GM11168 (cell line): Measurements from ENCODE around the gene FLACC1.
"Not testable (repeated sequence)": the region's sequence is repeated elsewhere in the genome, so short reads cannot be mapped to it uniquely, and the experiment has no call there.

Experiments used
- in situ Hi-C: fragments of 300-500 bp; cut with MboI; formaldehyde crosslinking; loops from one replicate; pipeline ENCODE4 v1.12.0; 2022; ENCODE audit warnings: low sequenced_read_pairs; ENCODE audit not compliant: unreplicated experiment

Gene FLACC1

DNA sequence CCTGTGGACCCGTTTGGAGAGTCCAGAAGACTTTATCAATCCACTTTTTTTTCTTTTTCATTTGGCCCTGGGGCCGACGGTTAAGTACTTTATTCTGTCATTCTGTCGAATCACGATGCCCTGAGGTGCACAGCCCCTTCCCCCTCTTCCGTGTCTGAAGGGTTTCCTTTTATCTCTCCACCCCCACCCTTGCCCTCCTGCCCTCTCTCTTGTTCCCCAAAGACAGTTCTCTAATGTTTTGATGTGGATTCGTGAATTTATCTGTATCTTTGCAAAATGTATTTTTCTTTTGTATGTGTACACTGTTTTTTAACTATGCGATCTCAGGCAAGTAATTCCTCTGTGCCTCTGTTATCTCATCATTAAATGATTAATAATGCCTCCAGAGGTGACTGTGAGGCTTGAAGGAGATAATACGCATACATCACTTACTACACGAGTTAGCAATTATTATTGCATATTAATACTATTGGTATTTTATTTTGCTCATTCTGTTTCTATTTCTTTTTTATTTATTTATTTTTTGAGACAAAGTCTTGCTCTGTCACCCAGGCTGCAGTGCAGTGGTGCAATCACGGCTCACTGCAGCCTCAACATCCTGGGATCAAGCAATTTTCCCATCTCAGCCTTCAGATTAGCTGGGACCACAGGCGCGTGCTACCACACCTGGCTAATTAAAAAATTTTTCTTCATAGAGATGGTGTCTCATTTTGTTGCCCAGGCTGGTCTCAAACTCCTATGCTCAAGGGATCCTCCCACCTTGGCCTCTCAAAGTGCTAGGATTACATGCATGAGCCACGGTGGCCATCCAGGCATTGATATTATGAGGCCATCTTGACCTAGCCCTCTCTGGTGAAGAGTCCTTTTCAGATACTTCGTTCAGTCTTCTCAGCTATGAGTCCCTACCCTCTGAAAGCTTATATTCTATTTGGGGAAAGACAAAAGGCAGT, 98.2 kb downstream of the FLACC1 start:
- in situ Hi-C loops, result loop anchor here (5.0 kb wide), 1 partner anchor 103 kb away; no protein-coding TSS in a partner anchor

DNA sequence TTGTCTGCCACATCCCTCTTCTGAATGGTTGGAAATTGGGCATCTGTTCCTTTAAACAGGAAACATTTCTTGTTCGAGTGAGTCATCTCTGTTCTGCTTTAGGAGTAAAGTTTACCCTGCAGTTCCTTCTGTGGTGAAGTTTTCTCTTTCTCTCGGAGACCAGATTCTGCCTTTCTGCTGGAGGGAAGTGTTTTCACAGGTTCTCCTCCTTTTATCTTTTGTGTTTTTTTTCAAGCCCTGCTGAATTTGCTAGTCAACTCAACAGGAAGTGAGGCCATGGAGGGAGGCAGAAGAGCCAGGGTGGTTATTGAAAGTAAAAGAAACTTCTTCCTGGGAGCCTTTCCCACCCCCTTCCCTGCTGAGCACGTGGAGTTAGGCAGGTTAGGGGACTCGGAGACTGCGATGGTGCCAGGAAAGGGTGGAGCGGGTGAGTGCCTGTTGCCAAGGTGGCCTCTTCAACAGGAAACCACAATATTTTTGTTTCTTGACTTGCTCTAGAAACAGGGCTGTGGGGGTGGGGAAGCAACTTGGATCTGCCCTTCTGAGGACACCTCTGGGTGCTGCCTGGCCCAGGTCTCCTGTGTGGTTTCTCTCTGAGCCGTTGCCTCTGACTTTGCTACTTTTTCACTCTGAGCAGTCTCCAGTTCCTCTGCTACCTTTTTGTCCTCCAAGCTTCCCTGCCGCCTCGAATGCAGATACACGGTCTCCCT, 99.0 kb downstream of the FLACC1 start:
- in situ Hi-C loops, result loop anchor here (5.0 kb wide), 1 partner anchor 104 kb away; no protein-coding TSS in a partner anchor

DNA sequence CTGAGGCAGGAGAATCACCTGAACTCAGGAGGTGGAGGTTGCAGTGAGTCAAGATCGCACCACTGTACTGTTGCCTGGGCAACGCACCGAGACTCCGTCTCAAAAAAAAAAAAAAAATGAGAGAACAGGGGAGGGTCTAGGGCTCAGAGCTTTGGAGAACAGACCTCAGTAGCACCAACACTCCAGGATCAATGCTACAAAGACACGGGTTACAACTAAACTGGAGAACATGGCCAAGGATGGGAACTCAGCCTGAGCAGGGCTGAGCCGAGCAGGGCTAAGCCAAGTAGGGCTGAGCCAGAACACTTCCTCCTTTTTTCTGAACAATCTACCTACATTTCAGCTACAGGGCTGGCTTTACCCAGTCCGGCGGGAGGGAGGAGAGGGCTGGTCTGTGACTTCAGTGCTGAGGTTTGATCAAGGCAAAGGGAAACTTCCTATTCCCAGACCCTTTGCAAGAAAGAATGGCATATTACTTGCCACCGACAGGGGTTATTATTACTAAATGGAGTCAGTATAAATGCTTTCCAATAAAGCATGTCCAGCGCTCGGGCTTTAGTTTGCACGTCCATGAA, 99.7 kb downstream of the FLACC1 start:
- in situ Hi-C loops, result loop anchor here (5.0 kb wide), 1 partner anchor 105 kb away; no protein-coding TSS in a partner anchor

DNA sequence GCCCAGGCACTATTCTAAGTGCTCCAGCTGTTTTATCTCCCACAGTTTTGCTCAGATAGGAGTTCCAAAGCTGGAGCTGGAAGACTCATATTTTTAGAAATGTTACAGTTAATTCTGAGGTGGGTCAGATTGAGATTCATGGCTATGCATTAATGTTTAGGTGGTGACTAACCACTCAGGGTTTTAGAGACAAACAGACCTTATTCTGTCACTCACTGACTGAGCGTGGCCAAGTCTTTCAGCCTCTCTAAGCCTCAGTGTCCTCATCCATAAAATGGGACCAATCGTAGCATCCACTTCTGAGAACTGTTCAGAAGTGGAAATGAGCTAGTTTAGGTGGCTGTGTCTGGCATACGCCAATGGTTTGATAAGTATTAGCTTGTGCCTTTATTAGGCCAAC, 101.1 kb downstream of the FLACC1 start:
- in situ Hi-C loops, result loop anchor here (5.0 kb wide), 1 partner anchor 106 kb away; no protein-coding TSS in a partner anchor

DNA sequence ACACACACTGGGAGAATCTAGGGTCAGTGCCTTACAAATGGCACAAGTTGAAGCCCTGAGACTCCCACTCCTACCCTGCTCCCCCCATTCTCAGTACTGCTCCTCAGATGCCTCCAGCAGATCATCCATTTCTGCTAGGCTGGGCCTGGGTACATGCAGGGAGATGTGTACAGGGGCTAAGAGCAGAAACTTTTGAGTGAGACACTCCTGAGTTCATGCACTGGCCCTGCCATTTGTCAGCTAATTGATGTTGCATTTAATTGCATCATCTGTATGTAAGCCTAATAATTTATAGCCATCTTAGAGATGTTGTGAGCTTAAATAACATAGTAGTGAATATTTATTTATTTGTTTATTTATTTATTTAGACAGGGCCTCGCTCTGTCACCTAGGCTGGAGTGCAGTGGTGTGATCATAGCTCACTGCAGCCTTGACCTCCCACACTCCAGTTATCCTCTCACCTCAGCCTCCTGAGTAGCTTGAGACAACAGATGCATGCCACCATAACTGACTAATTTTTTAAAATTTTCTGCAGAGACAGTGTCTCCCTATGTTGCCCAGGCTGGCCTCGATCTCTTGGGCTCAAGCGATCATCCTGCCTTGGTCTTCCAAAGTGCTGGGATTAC, 101.6 kb downstream of the FLACC1 start:
- in situ Hi-C loops, result loop anchor here (5.0 kb wide), 1 partner anchor 107 kb away; no protein-coding TSS in a partner anchor

DNA sequence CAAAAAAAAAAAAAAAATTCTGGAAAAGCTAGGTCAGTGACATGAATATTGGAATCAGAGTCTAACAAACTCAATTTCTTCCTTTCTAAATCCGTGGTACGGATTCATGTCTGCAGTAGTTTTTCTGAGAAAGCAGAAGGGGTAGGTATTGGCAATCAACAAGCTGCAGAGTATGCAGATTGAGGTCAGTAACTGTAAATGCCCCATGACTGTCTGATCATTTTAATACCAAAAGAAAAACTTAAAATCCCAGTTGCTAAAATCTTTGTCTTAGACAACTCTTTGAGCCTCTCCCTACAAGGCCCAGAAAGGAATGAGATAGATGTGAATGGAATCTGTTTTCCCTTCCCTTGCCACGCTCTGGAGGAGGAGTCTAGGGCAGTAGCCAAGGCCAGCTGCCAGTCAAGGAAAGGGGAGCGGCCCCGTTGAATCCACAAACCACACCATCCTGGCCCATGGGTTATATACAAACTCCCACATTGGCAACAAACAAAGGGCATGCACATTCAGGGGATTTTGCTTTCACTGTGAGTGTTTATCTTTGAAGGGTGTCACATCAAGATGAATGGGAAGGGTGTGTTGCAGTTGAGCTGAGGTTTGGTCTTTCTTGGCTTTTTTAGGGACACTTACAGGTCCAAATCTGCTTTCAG, 102.9 kb downstream of the FLACC1 start:
- in situ Hi-C loops, result no loop called here

DNA sequence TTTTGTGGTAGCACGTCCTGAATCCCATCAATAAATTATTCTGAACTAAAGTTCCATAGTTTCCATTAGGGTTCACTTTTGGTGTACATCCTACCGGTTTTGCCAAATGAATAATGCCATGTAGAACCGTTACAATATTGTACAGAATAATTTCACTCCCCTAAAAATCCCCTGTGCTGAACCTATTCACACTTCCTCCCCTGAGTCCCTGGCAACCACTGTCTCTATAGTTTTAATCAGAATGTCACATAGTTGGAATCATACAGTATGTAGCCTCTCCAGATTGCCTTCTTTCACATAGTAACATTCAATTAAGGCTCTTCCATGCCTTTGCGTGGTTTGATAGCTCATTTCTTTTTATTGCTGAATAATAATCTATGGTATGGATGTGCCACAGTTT, 106.4 kb downstream of the FLACC1 start:
- in situ Hi-C loops, result no loop called here

DNA sequence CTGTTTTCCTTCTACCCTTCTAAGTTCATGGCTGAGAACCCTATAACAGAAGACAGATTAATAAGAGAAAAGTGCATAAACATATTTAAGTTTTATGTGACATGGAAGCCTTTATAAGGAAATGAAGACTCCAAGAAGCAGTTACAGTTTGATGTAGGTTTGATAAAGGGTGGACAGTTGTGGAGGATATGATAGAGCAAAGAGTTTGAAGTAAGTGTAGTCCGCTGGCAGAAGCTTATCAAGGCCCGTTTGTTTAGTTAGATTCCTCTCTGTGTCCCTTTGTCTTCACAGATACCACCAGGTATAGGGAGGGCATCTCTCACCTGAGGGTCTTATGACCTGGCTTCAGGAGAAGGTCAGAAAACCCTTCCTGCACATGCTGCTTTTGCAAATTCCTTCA, 107.3 kb downstream of the FLACC1 start:
- in situ Hi-C loops, result no loop called here

DNA sequence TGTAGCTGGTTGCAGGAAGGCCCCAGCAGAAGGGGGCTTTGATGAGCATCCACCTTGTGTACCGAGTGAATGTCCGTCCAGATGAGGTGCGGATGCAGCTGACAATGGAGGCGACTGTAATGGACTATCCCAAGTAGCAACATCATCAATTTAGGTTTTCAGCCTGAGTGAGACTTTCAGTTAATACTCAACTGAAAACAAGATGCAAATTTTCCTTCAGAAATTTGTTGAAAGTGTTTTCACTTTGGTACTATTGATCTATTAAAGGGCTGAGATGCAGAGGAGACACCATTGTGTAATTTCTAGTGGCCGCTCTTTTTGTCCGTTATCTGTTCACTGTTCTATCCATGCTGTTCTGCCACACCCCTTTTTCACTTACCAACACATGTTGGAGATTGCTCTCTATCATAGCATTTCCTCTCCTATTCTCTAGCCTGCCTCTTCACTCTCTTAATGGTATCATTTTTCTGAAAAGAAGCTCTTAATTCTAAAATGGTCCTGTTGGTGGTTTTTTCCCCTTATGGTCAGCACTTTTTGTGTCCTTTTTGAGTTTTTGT, 108.8 kb downstream of the FLACC1 start:
- in situ Hi-C loops, result no loop called here

DNA sequence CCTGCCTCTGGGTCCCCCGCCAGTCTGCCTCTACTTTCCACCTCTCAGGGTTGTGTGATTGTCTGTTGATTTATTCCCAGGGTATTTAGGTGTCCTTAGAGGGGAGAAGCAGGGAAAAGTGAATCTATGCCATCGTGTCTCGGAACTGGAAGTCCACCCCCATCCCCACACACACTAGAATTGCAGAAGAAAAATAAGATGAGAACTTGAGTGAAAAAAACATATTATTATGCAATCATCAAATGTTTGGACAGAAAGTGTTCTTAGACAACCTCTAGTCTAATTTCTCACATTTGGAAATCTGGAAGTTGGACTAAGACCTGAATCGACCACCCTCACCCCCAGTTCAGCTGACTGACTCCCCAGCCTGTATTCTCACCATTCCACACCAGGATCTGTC, 110.9 kb downstream of the FLACC1 start:
- in situ Hi-C loops, result no loop called here

DNA sequence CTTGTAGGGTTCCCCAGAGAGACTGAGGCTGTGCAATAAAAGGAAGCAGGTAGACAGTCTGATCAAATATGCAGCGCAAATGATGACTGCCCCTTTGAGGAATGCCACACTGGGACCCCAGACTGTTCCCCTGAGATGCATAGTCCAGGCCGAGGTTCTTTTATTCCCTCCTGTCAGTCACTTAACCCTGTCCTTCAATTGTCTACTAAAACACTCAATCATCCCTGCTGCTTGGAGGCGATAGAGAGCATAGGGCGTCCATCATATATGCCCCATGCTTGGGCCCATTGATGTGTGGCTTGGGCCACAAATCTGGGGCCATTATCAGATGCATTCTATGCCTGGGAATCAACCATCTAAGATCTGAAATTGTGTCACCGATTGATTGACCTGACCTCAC, 112.3 kb downstream of the FLACC1 start:
- in situ Hi-C loops, result no loop called here

DNA sequence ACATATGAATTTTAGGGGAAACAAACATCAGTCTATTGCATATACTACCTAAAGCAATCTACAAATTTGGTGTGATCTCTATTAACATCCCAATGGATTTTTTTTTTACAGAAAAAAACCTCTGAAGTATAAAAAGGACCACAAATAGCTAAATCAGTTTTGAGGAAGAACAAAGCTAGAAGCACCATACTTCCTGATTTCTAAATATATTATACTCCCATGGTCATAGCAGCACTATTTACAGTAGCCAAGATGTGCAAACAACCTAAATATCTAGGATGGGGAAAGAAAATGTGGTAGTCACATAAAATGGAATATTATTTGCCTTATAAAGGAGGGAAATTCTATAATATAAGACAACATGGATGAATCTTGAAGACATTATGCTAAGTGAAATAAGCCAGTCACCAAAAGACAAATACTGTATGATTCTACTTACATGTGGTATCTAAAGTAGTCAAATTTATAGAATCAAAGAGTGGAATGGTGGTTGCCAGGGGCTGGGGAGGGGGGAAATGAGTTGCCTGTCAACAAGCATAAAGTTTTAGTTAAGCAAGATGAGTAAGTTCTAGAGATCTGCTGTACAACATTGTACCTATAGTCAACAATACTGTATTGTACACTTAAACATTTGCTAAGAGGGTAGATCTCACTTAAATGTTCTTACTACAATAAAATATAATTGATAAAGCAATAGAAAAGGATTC, 114.4 kb downstream of the FLACC1 start:
- in situ Hi-C loops, result no loop called here

DNA sequence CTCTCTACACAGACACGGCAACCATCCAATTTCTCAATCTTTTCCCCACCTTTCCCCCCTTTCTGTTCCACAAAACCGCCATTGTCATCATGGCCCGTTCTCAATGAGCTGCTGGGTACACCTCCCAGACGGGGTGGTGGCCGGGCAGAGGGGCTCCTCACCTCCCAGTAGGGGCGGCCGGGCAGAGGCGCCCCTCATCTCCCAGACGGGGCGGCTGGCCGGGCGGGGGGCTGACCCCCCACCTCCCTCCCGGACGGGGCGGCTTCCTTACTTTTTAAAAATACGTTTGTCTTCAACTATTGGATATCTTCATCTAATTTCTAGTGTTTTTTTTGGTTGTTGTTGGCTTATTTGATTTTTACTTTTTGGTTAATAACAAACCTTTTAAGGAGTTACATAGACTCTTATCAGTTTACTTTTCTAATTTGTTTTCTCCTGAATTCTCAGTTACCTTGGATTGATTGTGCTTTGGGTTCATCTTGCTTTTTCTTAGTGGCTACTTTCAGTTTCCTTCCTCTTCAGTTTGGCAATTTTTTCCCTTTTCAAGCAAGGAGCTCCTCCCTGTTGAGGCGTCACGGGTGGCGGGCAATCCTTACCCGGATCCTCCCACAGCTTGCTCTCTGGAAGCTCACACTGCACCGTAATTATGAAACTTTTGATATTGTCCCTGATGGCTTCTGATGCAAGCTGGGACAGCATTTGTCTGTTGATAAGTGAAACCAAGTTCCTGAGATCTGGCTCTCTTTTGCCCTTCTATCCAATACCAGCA, 117.8 kb downstream of the FLACC1 start:
- in situ Hi-C loops, result not testable (repeated sequence)
